Upper lobe of left lung (tissue), 4 donors: ENCODE data around the gene VAV3.

ENCODE experiments used
- EP300 ChIP-seq, 4 donors: sonication (generic); formaldehyde crosslinking; IDR thresholded peaks; one replicate each; pipeline ENCODE4 v1.5.1; 2017; ENCODE audit warnings: antibody characterized with exemption in 4 of 4, control low read depth in 2 of 4
- TF ChIP-seq, protein P1 (sequence below), 6 experiments: fragments of 450-650 bp in 4 of 6; fragments of 200-600 bp in 2 of 6; sonication (generic) in 2 of 6; IDR thresholded peaks; one replicate each; pipeline ENCODE4 v1.5.1; 2016 to 2019; ENCODE audit warnings: antibody characterized with exemption in 6 of 6

DNA sequence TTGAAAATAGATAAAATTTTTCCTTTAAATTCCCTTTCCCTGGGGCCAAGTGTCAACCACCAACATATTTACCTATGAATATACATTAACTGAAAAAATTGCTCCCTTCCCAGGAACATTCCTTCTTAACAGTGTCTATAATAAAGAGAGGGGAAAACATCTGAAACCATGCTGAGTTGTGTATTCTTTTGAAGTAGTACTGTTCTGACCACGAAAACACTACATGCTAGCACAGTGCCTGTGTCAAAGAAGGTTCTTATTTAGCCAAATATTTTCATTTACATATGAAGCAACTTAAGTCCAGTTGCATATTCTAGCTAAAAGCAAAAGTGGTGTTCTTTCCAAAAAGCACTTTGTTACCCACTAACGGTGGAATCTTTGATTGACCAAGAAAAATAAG is 311.2 kb downstream of the VAV3 start:
- TF ChIP-seq EP300 (IDR thresholded peaks at IDR 0.05) = no peak
- TF ChIP-seq, protein P1, sequence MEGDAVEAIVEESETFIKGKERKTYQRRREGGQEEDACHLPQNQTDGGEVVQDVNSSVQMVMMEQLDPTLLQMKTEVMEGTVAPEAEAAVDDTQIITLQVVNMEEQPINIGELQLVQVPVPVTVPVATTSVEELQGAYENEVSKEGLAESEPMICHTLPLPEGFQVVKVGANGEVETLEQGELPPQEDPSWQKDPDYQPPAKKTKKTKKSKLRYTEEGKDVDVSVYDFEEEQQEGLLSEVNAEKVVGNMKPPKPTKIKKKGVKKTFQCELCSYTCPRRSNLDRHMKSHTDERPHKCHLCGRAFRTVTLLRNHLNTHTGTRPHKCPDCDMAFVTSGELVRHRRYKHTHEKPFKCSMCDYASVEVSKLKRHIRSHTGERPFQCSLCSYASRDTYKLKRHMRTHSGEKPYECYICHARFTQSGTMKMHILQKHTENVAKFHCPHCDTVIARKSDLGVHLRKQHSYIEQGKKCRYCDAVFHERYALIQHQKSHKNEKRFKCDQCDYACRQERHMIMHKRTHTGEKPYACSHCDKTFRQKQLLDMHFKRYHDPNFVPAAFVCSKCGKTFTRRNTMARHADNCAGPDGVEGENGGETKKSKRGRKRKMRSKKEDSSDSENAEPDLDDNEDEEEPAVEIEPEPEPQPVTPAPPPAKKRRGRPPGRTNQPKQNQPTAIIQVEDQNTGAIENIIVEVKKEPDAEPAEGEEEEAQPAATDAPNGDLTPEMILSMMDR (IDR thresholded peaks at IDR 0.05) = no peak
